IMR-90 (cell line): ENCODE data around the gene CRISPLD2. TPM values are rescaled to one million over a fixed set of nuclear protein-coding genes. Genes with fewer than 3 reads are reported as not detected.

Source experiments
- ATAC-seq: fragments of 200-7000 bp; cut with Tn5 transposase; 2 replicates; pipeline ENCODE4 v1.9.1; 2020; ENCODE audit warnings: low read depth, mild to moderate bottlenecking, moderate library complexity
- BruUV-seq: library from RNA; stranded (reverse); fragments of 400-500 nt; replicated peaks from 2 replicates; lab custom pipeline; 2021; lab: Mats Ljungman, UMichigan
- CTCF ChIA-PET: fragments of 300-600 bp; formaldehyde crosslinking; extraction: SDS; loops from one replicate; lab custom pipeline; 2021; ENCODE audit warnings: antibody characterized with exemption; lab: Yijun Ruan, JAX
- POLR2A ChIA-PET: fragments of 300-600 bp; sonication (Branson Sonifier 250); formaldehyde crosslinking; loops from one replicate; lab custom pipeline; 2022; ENCODE audit warnings: antibody characterized with exemption; ENCODE audit not compliant: unreplicated experiment; lab: Charles Lee
- DNase-seq: peaks from one replicate; pipeline ENCODE4 v3.0.0; 2013
- H2AFZ ChIP-seq: replicated peaks from 2 replicates; pipeline ENCODE3; 2013; ENCODE audit warnings: low read length, mild to moderate bottlenecking; ENCODE audit not compliant: poor library complexity
- H2AK5ac ChIP-seq: 2 replicates; pipeline ENCODE4 v1.6.1; 2013; ENCODE audit warnings: low read depth, low read length, inconsistent platforms
- H2AK9ac ChIP-seq: replicated peaks from 2 replicates; pipeline ENCODE3; 2013; ENCODE audit warnings: mild to moderate bottlenecking, low read depth, low read length, moderate library complexity; ENCODE audit not compliant: poor library complexity
- H2BK120ac ChIP-seq: 2 replicates; pipeline ENCODE4 v1.6.1; 2013; ENCODE audit warnings: low read depth, low read length, inconsistent platforms
- H2BK15ac ChIP-seq: 3 replicates; pipeline ENCODE4 v1.6.1; 2013; ENCODE audit warnings: low read depth, low read length, inconsistent platforms
- H2BK20ac ChIP-seq: 2 replicates; pipeline ENCODE4 v1.6.1; 2013; ENCODE audit warnings: low read depth, mild to moderate bottlenecking, inconsistent platforms, low read length, moderate library complexity
- H2BK5ac ChIP-seq: 2 replicates; pipeline ENCODE4 v1.6.1; 2013; ENCODE audit warnings: mild to moderate bottlenecking, low read depth, low read length, inconsistent platforms; ENCODE audit not compliant: poor library complexity, severe bottlenecking
- H3K14ac ChIP-seq: replicated peaks from 2 replicates; pipeline ENCODE4 v1.6.1; 2013; ENCODE audit warnings: low read depth, low read length, inconsistent platforms
- H3K18ac ChIP-seq: 2 replicates; pipeline ENCODE4 v1.6.1; 2013; ENCODE audit warnings: low read depth, low read length, control low read depth
- H3K23ac ChIP-seq: 2 replicates; pipeline ENCODE4 v1.6.1; 2013; ENCODE audit warnings: low read depth, low read length, inconsistent platforms
- H3K27ac ChIP-seq: 2 replicates; pipeline ENCODE4 v1.5.1; 2013; ENCODE audit warnings: mild to moderate bottlenecking, control low read depth, low read length; ENCODE audit not compliant: insufficient read depth
- H3K27me3 ChIP-seq: 2 replicates; pipeline ENCODE4 v1.6.1; 2013; ENCODE audit warnings: low read length; ENCODE audit not compliant: control insufficient read depth, insufficient read depth
- H3K36me3 ChIP-seq: 2 replicates; pipeline ENCODE4 v1.6.1; 2013; ENCODE audit warnings: low read length, mixed read lengths; ENCODE audit not compliant: control insufficient read depth, insufficient read depth
- H3K4ac ChIP-seq: 2 replicates; pipeline ENCODE4 v1.6.1; 2013; ENCODE audit warnings: low read depth, low read length, inconsistent platforms
- H3K4me1 ChIP-seq: 2 replicates; pipeline ENCODE4 v1.6.1; 2013; ENCODE audit warnings: low read length, mixed read lengths; ENCODE audit not compliant: control insufficient read depth, insufficient read depth
- H3K4me2 ChIP-seq: 2 replicates; pipeline ENCODE4 v1.6.1; 2013; ENCODE audit warnings: low read depth, mild to moderate bottlenecking, control low read depth, low read length, moderate library complexity
- H3K4me3 ChIP-seq: 2 replicates; pipeline ENCODE4 v1.5.1; 2013; ENCODE audit warnings: low read depth, mild to moderate bottlenecking, control low read depth, low read length, moderate library complexity; ENCODE audit not compliant: insufficient read depth
- H3K56ac ChIP-seq: 2 replicates; pipeline ENCODE4 v1.6.1; 2013; ENCODE audit warnings: low read length, inconsistent platforms; ENCODE audit not compliant: insufficient read depth; ENCODE audit errors: extremely low read depth
- H3K79me1 ChIP-seq, 2 experiments: 2 replicates each; pipeline ENCODE4 v1.6.1; 2013; ENCODE audit warnings: low read length in 2 of 2, inconsistent platforms in 1 of 2, low read depth in 1 of 2
- H3K9ac ChIP-seq: 2 replicates; pipeline ENCODE4 v1.6.1; 2013; ENCODE audit warnings: low read depth, low read length, control low read depth
- H3K9me1 ChIP-seq: 2 replicates; pipeline ENCODE4 v1.6.1; 2013; ENCODE audit warnings: low read length, inconsistent platforms; ENCODE audit not compliant: insufficient read depth
- H3K9me3 ChIP-seq: 2 replicates; pipeline ENCODE4 v1.6.1; 2013; ENCODE audit warnings: low read length; ENCODE audit not compliant: control insufficient read depth, insufficient read depth
- H4K20me1 ChIP-seq: 2 replicates; pipeline ENCODE4 v1.6.1; 2013; ENCODE audit warnings: low read length, inconsistent platforms; ENCODE audit not compliant: insufficient read depth
- H4K5ac ChIP-seq: 2 replicates; pipeline ENCODE4 v1.6.1; 2013; ENCODE audit warnings: mild to moderate bottlenecking, low read depth, low read length, control low read depth
- H4K8ac ChIP-seq, 2 experiments: 2 replicates each; pipeline ENCODE4 v1.6.1; 2013; ENCODE audit warnings: low read depth in 2 of 2, low read length in 2 of 2, control low read depth in 1 of 2, inconsistent platforms in 1 of 2
- H4K91ac ChIP-seq: 2 replicates; pipeline ENCODE4 v1.6.1; 2013; ENCODE audit warnings: low read depth, low read length, inconsistent platforms; ENCODE audit not compliant: insufficient read depth
- BHLHE40 ChIP-seq: fragments of 150-350 bp; IDR thresholded peaks from 2 replicates; pipeline ENCODE4 v1.6.1; 2016; ENCODE audit warnings: mild to moderate bottlenecking, low read depth, low read length
- CEBPB ChIP-seq: IDR thresholded peaks from 2 replicates; pipeline ENCODE4 v1.6.1; 2012; ENCODE audit warnings: low read depth, low read length, improper control_type of control experiment
- CHD1 ChIP-seq: IDR thresholded peaks from 2 replicates; pipeline ENCODE4 v1.6.1; 2012; ENCODE audit warnings: low read depth, low read length, improper control_type of control experiment
- CTCF ChIP-seq: conservative IDR thresholded peaks from 2 replicates; pipeline ENCODE4 v1.5.1; 2012; ENCODE audit warnings: mild to moderate bottlenecking, low read depth, low read length, improper control_type of control experiment
- FOS ChIP-seq: fragments of 150-350 bp; IDR thresholded peaks from 2 replicates; pipeline ENCODE4 v1.6.1; 2016; ENCODE audit warnings: low read depth, low read length
- MAFK ChIP-seq: IDR thresholded peaks from 2 replicates; pipeline ENCODE4 v1.6.1; 2012; ENCODE audit warnings: low read depth, low read length, improper control_type of control experiment
- MAZ ChIP-seq: IDR thresholded peaks from 2 replicates; pipeline ENCODE4 v1.6.1; 2012; ENCODE audit warnings: low read depth, mild to moderate bottlenecking, low read length, improper control_type of control experiment, moderate library complexity, borderline replicate concordance
- MXI1 ChIP-seq: IDR thresholded peaks from 2 replicates; pipeline ENCODE4 v1.6.1; 2012; ENCODE audit warnings: low read depth, mild to moderate bottlenecking, low read length, moderate library complexity, borderline replicate concordance
- NFE2L2 ChIP-seq: fragments of 150-350 bp; IDR thresholded peaks from 2 replicates; pipeline ENCODE4 v1.6.1; 2016; ENCODE audit warnings: low read depth, mild to moderate bottlenecking, low read length
- POLR2A ChIP-seq: IDR thresholded peaks from 2 replicates; pipeline ENCODE4 v1.6.1; 2012; ENCODE audit warnings: mild to moderate bottlenecking, low read depth, low read length
- RAD21 ChIP-seq: IDR thresholded peaks from 2 replicates; pipeline ENCODE4 v1.6.1; 2012; ENCODE audit warnings: low read length, improper control_type of control experiment
- RCOR1 ChIP-seq: IDR thresholded peaks from 2 replicates; pipeline ENCODE4 v1.6.1; 2012; ENCODE audit warnings: mild to moderate bottlenecking, low read length, improper control_type of control experiment; ENCODE audit not compliant: insufficient replicate concordance
- RFX5 ChIP-seq: IDR thresholded peaks from 2 replicates; pipeline ENCODE4 v1.8.0; 2012; ENCODE audit warnings: low read depth, mild to moderate bottlenecking, low read length, moderate library complexity
- SMC3 ChIP-seq: fragments of 150-350 bp; IDR thresholded peaks from 2 replicates; pipeline ENCODE4 v1.6.1; 2016; ENCODE audit warnings: low read depth, mild to moderate bottlenecking, antibody characterized with exemption, low read length, moderate library complexity
- WGBS, 2 experiments: methylation state at CpG; one replicate each; pipeline versions ENCODE4 v1.1.5 to v1.1.7; 2013; ENCODE audit warnings: missing lambda C conversion rate in 2 of 2; ENCODE audit not compliant: insufficient read length in 1 of 2; ENCODE audit errors: extremely low coverage in 2 of 2; 5-methylcytosine and 5-hydroxymethylcytosine counted together
- dilution Hi-C: fragments of 300-500 bp; cut with HindIII; formaldehyde crosslinking; loops from one replicate; pipeline ENCODE4 v1.14.3; 2018; ENCODE audit warnings: low sequenced_read_pairs; ENCODE audit not compliant: unreplicated experiment
- in situ Hi-C: fragments of 300-500 bp; cut with MboI; formaldehyde crosslinking; loops from 3 replicates; pipeline ENCODE4 v1.14.3; 2019; ENCODE audit warnings: low sequenced_read_pairs, inconsistent platforms, mixed read lengths
- intact Hi-C: fragments of 100-400 bp; cut with micrococcal nuclease; formaldehyde crosslinking; loops from 2 replicates; pipeline ENCODE4 v1.10.0; 2022
- polyA plus RNA-seq, 3 experiments: library from polyadenylated mRNA; depleted of rRNA; stranded (reverse); fragments of >200 nt; gene quantifications; 2 replicates each; pipeline ENCODE4 v1.2.3, GENCODE V29; 2012; ENCODE audit warnings: low replicate concordance in 1 of 3
- total RNA-seq: library from RNA; depleted of rRNA; stranded (reverse); fragments of >200 nt; gene quantifications from 2 replicates; pipeline ENCODE4 v1.2.3, GENCODE V29; 2012
- TF ChIP-seq, protein P1 (sequence below): fragments of 150-350 bp; IDR thresholded peaks from 2 replicates; pipeline ENCODE4 v1.6.1; 2016; ENCODE audit warnings: low read depth, mild to moderate bottlenecking, low read length, moderate library complexity, borderline replicate concordance
- TF ChIP-seq, protein P2 (sequence below): fragments of 150-350 bp; IDR thresholded peaks from 2 replicates; pipeline ENCODE4 v1.6.1; 2017; ENCODE audit warnings: mild to moderate bottlenecking, antibody characterized with exemption, low read length, low read depth

CRISPLD2 gene
- total and polyA plus RNA-seq, 2 of the 4 experiments (the other 2 are of a cell fraction) = 23.1 to 37.5 TPM

DNA sequence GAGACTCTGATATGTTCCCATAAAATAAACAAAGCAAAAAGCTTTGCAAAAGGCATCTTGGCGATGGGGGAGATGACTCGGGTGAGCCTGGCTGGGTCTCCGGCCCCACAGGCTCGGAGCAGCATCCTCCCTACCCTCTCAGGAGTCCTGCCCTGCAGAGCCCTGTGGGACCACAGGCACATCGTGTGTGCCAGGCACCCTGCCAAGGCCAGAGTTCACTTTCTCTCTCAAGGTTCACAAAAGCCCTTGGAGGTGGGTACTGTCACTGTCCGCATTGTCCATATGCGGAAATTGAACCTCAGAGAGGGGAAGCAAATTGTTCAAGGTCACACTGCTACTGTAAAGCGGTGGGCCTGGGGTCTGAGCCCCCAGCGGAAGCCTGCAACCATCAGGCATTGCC is 48.5 kb downstream of the CRISPLD2 start:
- ChIA-PET CTCF (no interaction called here), POLR2A (no interaction called here)
- intact Hi-C loops = no loop called here
- ATAC-seq (peak; percentile 32; the same call in 1 of the 2 replicates), DNase-seq (no peak)
- Histone ChIP-seq H3K27ac (no peak overlapping the region), H2BK5ac (no peak overlapping the region), H3K9me1 (peaks cover 6% of the 10 kb centered on the region; the same call in 1 of the 2 replicates), H4K20me1 (no peaks in the 10 kb centered on the region), H3K56ac (no peak overlapping the region), H3K9me3 (no peaks in the 10 kb centered on the region), H2AK5ac (no peak overlapping the region), H4K91ac (no peak overlapping the region), H2BK20ac (no peak overlapping the region), H3K23ac (no peak overlapping the region), H3K18ac (no peak overlapping the region), H3K79me1 (no peaks in the 10 kb centered on the region; a peak in 1 of 4 replicates), H4K8ac (no peak overlapping the region), H3K4ac (no peak overlapping the region), H3K9ac (no peak overlapping the region), H2AK9ac (no peak overlapping the region), H2AFZ (no peak overlapping the region), H3K14ac (no peak overlapping the region), H3K4me3 (no peak overlapping the region), H2BK120ac (no peak overlapping the region), H3K36me3 (peaks cover 59% of the 10 kb centered on the region), H4K5ac (no peak overlapping the region), H3K4me2 (no peak overlapping the region), H2BK15ac (no peak overlapping the region), H3K27me3 (no peaks in the 10 kb centered on the region), H3K4me1 (no peaks in the 10 kb centered on the region)
- TF ChIP-seq CEBPB (no peak), RCOR1 (no peak), RFX5 (no peak), POLR2A (no peak), MAFK (no peak), CHD1 (no peak), FOS (no peak), MXI1 (no peak), MAZ (no peak), SMC3 (no peak), BHLHE40 (no peak), NFE2L2 (no peak), RAD21 (no peak), CTCF (no peak)
- TF ChIP-seq, protein P1, sequence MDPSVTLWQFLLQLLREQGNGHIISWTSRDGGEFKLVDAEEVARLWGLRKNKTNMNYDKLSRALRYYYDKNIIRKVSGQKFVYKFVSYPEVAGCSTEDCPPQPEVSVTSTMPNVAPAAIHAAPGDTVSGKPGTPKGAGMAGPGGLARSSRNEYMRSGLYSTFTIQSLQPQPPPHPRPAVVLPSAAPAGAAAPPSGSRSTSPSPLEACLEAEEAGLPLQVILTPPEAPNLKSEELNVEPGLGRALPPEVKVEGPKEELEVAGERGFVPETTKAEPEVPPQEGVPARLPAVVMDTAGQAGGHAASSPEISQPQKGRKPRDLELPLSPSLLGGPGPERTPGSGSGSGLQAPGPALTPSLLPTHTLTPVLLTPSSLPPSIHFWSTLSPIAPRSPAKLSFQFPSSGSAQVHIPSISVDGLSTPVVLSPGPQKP = no peak
- TF ChIP-seq, protein P2, sequence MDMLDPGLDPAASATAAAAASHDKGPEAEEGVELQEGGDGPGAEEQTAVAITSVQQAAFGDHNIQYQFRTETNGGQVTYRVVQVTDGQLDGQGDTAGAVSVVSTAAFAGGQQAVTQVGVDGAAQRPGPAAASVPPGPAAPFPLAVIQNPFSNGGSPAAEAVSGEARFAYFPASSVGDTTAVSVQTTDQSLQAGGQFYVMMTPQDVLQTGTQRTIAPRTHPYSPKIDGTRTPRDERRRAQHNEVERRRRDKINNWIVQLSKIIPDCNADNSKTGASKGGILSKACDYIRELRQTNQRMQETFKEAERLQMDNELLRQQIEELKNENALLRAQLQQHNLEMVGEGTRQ = no peak
- dilution Hi-C loops = no loop called here
- 60% methylated on average over 3 of the region's 9 CpGs; no CpG with 5 or more reads in 1 of the 2 experiments for WGBS, 2 experiments
- in situ Hi-C loops = no loop called here
- BruUV-seq = no TSS peak
